Effector CD8-positive, alpha-beta T cell (primary cell): ENCODE data around the gene DIP2C.
"Not testable (repeated sequence)": the region's sequence is repeated elsewhere in the genome, so short reads cannot be mapped to it uniquely, and the experiment has no call there.

ENCODE experiments used
- DNase-seq: peaks from one replicate; lab custom pipeline; 2025; lab: John Stamatoyannopoulos, UW

DIP2C gene

DNA sequence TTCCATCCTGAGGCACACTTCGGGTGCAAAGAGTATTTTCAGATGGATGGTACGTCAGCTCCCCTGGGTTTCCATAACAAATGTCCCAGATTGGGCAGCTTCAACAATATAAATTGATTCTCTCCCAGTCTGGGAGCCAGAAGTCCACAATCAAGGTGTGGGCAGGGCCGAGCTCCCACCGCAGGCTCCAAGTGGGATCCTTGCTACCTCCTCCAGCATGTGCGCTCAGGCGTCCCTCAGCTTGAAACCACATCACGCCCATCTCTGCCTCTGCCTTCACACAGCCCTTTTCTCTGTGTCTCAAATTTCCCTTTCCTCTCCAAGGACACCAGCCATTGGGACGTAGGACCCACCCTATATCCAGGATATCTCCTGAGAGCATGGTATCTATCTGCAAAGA is 153.5 kb downstream of the DIP2C start:
- DNase-seq = no peak

DNA sequence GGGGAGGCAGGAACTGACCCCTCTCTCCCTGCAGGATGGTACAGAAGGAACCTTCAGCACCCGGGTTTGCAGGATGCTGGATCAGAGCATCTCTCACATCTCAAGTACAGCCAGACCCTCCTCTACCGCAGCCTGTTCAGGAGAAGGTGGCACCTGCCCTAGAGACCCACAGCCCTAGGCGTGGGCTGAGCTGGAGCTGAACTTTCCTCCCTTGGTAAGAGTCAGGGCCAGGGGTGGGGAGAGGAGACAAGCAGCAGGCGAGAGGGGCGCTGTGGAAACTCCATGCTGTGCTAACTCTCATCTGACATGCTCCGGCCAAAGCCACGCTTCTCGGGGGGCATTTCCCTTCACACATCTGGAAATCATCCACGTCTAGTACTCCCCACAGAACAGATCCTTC is 154.4 kb downstream of the DIP2C start:
- no peak for DNase-seq

DNA sequence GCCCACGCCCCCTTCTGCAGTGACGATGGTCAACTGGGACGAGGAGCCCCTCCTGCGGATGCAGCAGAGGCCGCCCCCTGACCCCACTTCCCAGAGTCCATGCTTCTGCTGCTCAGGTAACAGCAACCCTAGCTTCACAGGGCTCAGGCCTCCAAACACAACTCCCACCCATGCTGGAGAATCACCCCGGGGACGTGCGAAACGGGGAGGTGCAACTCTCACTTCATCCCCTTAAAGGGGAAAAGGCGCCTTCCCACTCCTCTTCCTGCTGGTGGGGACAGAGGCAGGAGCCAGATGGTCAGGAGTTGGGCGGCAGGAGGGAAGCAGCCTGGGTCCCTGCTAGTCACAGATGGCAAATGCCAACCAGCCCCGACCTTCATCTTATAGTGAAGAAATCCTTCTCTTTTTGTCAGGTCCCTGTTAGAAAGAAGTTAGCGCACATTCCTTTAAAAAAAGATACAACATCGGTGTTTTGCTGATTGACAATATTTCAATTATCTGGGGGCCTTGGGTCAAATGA is 155.4 kb downstream of the DIP2C start:
- no peak for DNase-seq

DNA sequence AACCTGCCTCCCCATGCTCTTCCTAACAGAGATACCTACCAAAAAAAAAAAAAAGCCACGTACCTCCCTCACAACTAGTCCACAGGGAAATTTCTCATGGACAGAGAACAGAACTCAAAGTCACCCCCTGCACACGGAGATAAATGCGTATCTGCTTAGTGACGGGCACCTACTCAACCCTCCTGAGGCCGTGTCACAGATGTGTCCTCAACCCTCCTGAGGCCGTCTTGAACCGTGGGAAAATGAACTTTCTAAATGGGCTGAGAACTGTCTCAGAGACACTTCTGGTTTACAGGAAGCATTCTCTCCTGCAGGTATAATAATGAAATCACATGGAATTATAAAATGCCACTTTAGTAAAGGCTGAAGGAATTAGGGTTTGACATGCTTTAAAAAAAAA is 155.9 kb downstream of the DIP2C start:
- DNase-seq = no peak

DNA sequence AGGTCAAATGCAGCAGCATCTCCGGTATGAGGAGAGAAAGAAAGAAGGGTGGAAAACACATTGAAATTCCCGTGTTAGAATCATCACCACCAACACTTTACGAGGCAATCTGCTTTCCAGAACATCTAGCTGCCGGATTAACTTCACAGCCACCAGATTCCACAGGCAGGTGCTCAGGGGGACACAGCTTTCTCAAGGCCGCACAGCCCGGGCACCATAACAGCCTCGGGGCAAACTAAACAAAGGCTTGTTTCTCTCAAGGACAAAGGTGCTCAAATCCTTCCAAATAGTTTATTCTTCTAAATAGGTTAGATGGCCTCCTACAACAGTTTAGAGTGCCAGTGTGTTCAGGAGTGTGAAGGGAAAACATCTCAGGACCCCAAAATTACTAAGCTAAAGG is 156.3 kb downstream of the DIP2C start:
- no peak for DNase-seq

DNA sequence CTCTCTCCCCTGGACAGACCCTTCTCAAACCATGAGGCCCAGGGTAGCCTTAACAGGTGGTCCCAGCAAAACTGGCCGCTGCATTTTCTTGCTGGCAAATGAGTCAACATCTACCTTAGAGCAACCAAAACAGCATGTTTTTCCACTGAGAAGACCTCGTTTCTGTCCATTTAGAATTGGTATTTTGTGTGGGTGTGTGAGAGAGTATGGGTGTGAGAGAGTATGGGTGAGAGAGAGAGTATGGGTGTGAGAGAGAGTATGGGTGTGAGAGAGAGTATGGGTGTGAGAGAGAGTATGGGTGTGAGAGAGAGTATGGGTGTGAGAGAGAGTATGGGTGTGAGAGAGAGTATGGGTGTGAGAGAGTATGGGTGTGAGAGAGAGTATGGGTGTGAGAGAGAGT is 157.1 kb downstream of the DIP2C start:
- not testable (repeated sequence) for DNase-seq

DNA sequence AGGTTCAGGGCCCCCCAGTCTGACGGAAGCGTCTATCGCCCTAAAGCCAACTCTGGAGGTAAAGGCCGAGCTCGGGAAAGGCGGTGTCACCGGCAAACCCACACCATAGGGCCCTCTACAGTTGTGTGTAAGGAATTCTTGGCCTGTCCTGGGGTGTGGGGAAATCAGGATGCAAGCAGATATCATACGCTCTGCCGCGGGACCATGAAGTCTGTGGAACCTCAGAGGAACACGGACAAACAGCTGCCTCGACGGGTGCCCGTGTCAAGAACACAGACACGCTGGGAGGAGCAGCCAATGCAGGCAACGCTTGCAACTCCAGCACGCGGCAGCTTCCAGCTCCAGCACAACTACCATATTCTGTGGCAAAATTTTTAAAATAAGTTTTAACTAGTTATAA is 157.9 kb downstream of the DIP2C start:
- DNase-seq = no peak

DNA sequence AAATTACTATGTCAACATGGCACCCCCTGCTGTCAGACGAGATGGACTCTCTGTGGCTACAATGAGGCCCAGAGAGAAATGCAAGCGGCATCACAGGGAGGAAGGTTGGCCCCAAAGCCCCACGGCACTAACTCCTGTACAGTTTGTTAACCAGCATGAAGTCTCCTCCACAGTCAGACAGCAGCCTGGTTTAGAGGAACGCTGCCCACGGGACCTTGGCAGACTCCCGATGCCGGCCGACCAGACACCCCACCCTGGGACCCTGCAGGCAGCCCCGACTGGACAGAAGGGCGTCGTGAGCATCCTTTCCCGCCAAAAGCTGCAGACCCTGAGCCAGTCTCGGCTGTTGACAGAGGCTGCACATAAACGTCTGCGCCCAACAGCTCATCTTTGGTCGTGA is 158.8 kb downstream of the DIP2C start:
- DNase-seq = no peak

DNA sequence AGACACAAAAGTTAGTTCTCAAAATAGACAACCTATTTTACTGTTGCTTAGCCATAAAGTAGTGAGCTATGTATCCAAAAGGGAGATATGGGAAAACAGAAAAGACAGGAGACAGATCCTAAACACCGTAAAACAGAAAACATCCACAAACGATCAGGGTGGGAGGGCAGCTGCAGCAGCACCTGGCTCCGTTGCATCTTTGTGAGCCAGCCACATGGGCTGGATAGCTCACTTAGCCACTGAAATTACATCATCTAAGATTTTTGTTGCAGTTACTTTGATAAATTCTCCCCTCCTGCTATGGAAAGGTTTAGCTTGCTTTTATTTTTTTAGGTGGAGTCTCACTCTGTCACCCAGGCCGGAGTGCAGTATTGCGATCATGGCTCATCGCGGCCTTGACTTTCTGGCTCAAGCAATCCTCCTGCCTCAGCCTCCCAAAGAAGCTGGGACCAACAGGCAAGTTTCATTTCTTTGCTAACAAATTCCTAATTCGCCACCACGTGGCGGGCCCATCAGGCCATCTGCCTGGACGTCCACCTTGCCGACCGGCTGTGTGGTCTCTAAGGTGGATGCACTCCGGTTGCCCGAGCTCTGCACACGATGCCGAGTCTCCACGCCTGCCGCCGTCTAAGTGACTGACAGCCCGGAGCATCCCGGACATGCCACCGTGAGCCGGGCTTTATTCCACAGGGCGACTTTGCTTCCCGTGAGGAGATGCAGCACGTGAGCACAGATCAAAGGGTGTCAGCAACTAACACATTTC is 159.8 kb downstream of the DIP2C start:
- DNase-seq = no peak

DNA sequence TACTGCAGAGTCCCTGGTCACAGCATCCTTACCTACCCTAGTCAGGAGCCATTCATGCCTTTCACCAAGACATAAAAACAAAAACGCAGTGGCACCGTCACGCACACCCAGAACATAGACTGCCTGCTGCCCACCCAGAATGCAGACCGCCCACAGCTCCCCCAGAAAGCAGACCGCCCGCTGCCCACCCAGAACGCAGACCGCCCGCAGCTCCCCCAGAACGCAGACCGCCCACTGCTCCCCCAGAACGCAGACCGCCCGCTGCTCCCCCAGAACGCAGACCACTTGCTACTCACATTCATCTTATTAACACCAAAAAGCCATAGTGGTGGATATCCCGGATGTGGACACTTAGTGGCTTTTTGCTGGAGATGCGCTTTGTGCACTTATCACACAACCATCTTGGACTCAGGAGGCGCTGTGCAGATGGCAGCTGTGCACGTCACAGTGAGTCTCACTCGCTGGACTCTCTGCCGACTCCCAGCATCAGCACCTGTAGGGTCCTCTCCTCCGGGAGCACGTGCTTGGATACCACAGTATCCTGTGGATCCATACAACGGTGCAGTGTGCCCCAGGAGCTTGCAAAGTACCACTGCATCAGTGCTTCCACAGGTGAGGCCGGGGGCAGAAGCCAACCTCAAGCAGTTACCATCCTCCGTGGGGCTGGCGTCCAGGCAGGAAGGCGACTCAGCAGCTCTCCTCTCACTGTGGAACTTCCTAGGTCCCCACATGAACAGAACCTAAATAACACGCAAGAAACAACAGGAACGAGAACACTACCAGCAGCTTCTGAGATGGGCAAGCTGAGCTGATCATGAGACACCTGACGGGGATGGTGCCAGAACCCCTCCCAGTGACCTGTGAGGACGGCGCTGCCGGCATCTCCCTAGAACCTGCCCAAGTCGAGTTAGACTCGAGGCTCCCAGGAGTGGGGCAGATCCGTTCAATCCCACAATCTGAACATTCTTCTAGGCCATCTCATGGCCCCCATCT is 161.0 kb downstream of the DIP2C start:
- no peak for DNase-seq

DNA sequence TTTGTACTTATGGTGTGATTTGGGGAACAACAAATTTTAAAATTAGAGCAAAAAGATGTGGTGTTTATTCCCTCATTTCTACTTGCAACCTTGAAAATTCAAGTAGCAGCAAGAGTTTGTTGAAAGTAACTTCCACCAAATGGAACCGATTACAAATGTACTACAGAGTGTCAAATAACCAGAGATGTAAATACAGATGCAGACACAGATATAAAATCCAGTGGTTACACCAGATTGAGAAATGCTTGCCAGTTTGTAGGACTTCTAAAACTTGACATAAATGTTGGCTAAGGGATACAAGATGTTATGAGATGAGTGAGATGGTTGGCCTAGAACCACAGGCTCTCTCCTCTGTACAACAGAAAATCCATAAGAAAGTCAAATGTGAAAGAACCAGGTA is 162.1 kb downstream of the DIP2C start:
- no peak for DNase-seq

DNA sequence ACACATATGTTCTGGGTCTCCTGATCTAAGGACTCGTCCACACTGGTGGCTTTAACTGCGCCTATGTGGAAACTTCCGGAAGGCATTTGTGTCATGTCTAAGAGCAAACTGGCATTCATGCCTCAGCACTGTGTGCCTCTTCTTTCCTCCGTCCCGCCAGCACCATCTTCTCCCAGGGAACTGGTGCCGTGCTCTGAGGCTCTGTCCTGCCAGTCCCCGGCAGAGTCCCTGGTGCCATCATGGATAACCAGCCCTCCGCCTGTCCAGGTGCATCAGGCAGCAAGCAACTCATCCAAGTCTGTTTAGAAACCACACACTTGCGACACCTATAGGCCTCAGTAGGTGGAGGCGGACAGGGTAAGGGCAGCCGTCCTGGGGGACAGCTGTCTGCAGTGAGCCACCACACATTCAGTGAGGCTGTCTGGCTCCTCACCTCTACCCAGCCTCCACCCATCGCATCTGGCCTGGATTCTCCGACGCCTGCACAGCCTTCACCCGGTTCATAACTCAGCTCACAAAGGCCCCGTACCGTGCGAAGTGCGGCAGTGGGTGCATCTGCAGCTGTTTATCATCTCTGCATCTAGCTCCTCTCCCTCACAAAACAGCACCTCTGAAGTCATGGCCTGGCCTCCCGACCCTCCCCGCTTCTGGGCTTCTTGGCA is 162.7 kb downstream of the DIP2C start:
- no peak for DNase-seq

DNA sequence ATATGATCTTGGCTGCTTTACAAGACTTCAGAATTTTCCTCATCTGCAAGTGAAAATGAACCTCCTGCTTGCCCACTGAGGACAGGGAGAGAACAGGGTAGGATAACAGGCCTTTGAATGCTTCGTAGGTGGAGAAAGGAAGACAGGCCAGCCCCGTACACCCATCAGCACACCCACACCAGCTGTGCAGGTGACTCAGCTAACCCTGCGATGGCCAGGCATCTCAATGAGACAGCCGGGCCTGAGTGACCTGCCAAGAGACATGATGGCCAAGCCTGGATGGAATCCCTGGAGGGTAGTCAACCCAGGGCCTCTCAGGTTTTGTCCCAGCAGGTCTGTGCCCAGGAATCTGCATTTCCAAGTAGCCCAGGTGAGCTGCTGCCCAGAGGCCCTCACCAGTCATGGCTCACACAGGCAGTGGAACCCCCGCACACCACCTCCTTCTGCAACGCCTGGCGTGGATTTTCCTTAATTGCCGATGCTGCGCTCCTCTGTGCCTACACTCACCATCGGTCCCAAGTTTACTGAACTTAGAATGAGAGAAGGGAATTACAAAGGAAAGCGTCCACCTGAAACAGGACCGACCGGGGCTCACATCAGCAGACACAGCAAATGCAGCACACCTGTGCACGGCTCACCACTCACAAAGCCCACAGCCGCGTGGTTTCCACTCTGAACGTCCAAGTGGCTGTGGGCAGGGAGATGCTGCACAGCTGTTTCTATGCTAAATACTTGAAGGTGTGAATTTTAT is 163.7 kb downstream of the DIP2C start:
- DNase-seq = no peak

DNA sequence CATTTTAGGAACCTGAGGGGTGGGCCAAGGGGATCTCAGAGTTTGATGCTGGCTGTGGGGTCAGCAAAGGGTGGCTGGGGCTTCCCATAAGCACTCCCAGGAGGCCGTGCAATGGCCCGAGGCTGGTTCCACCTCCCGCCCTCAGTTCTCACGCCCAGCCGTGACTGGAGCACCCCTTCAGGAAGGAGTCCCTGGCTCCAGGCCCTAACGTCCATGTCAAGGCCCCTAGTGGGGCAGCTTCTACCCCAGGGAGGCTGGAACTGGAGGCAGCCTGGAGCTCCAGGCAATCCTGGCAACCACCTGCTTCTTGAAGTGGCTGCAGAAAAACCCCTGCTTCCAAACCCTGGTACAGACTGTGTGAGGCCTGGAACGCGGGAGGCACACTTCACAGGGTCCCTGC is 165.5 kb downstream of the DIP2C start:
- DNase-seq = no peak

DNA sequence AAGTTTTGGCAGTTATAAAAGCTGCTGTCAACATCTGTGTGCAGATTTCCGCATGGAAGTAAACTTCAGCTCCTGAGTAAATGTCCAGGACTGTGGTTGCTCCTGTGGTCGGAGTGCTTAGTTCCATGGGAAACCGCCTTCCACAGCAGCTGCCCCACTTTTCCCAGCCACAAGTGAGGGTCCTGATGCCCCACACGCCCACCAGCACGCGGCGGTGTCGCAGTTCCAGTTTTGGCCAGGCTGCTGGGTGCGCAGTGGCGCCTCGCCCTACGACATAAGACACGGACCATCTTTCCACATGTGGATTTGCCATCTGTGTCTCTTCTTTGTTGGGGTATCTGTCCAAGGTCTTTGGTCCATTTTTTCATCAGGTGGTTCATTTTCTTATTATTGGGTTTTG is 167.1 kb downstream of the DIP2C start:
- no peak for DNase-seq

DNA sequence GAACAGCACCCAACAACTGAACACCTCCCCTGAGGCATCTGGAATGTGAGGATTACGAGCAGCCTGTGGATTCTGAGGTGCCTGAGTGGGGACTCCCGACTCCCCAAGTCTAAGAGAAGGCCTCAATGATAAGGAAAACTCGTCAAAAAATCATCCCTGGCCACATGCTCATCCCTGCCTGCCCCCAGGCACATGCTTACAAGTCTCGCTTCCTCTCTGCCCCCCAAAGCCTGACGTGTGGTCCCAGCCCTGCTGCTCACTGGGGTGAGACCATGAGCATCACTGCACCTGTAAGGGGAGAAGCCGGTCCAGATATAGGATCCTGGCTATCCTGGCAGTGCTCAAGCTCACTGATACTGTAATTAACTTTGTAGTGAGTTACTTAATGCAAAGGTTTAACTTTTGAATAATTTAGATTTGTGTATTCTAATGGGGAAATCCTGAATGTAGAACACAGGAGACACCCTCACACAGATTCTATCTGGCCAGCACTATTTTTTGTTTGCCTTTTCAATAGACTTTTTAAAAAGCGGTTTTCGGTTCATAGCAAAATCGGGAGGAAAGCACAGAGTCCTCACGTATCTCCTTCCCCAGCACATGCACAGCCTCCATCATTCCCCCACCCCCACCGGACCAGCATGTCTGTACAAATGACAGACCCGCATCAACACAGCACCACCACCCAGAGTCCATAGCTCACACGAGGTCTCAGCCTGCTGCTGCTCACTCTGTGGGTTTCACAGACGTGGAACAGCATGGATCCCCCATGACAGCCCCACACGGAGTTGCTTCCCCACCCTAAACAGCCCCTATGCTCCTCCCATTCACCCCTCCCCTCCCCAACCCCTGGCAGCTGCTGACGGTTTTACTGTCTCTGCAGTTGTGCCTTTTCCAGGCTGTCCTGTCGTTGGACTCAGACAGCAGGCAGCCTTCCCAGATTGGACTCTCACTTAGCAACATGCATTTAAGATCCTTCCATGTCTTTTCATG is 167.9 kb downstream of the DIP2C start:
- no peak for DNase-seq

DNA sequence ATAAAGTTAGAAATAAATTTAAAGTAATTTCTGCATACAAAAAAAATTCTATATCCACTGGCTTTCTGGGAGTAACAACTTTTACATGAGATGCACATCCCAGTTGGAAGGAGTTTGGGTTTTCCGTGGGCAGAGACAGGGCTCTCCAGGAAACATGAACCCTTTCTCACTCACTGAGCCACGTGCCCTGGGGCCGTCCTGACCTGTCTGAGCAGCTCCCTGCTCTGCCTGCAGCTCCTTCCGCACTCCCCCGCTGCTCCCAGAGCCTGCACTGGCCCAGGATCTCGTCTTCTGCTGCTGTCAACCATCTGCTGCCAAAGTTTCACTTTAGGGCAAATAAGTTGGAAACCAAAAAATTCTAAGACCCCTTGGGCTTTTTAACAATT is 169.1 kb downstream of the DIP2C start:
- DNase-seq = no peak

DNA sequence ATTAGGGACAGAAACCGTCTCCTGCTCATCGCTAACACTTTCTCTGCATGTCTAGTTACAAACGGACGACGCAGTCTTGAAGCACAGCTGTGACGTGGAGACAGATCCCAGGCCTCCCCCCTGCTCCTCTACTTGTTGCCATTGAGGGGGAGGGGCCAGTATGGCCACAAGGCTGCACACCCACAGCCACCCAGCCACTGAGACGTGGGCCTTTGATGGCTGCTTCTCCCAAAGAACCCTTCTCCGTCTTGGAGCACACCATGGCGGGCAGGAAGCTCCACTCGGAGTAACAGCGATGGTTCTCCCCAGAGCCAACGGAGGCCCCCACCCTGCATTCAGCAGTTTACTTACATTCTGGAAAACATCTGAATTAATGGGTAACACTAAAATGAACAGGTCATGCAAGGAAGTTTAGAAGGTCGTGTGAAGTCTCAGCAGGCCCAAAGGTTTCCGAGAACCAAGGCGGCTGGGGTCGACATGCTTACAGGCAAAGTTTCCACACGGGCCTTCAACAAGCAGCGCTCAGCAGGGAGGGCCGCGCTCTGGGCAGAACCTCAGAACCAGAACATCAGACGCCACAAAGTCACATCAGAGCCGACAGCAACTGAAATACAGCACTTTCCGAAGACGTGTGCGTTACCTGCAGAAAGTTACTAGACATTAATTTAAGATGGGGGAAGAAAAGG is 169.6 kb downstream of the DIP2C start:
- DNase-seq = no peak

DNA sequence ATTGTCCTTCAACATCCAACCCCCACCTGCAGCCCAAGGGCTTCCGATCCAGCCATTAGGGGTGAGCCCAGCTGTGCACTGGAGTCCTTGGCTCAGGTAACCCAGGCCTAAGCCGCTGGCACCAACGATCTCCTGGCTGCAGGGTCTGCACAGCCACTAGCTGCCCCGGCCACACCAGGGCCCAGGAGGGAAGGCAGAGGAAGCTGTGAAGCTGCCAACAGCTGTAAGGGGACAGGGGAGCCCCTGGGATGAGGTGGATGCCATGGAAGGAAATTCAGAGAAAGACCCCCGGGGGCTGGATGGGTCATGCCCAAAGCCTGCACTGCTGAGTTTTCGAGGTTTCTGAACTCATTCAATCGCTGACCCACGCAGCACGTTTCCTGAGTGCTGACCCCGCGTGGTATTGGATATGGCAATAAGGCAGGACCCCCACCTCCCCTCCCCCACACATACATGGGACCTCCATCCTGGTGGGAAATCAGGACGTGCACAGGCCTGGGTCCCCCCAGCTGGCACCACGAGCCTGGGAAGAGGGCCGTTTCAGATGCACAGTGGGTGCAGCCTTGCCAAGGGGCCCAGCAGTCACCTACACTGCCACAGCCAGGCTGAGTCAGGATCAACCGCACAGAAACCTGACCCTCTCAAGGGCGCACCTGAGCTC is 170.3 kb downstream of the DIP2C start:
- DNase-seq = no peak
